Osteoblast (primary cell): ENCODE measurements around the gene CRYL1. TPM values are rescaled to one million over a fixed set of nuclear protein-coding genes. Genes with fewer than 3 reads are reported as not detected.

Experiments
- DNase-seq: peaks from one replicate; pipeline ENCODE4 v3.0.0; 2011; ENCODE audit warnings: low spot score, mixed read lengths; ENCODE audit not compliant: insufficient read length; ENCODE audit errors: missing footprints
- H2AFZ ChIP-seq: 2 replicates; pipeline ENCODE4 v1.6.0; 2011; ENCODE audit warnings: mild to moderate bottlenecking, low read length
- H3K27ac ChIP-seq: 2 replicates; pipeline ENCODE4 v1.5.1; 2011; ENCODE audit warnings: mild to moderate bottlenecking, low read depth, low read length, moderate library complexity
- H3K27me3 ChIP-seq: 2 replicates; pipeline ENCODE4 v1.6.0; 2012; ENCODE audit warnings: mild to moderate bottlenecking, control low read depth, inconsistent platforms, low read length, moderate library complexity; ENCODE audit not compliant: insufficient read depth
- H3K36me3 ChIP-seq: 2 replicates; pipeline ENCODE4 v1.5.1; 2011; ENCODE audit warnings: mild to moderate bottlenecking, low read length, control low read depth, moderate library complexity; ENCODE audit not compliant: insufficient read depth
- H3K4me1 ChIP-seq: 2 replicates; pipeline ENCODE4 v1.5.1; 2011; ENCODE audit warnings: mild to moderate bottlenecking, low read length, control low read depth, moderate library complexity; ENCODE audit not compliant: insufficient read depth
- H3K4me2 ChIP-seq: 2 replicates; pipeline ENCODE4 v1.6.0; 2011; ENCODE audit warnings: mild to moderate bottlenecking, low read length; ENCODE audit not compliant: insufficient read depth
- H3K4me3 ChIP-seq: fragments of 200-600 bp; sonication (generic); 3 replicates; pipeline ENCODE4 v1.5.1; 2012; ENCODE audit warnings: mild to moderate bottlenecking, low read length, inconsistent platforms; ENCODE audit not compliant: insufficient read depth
- H3K79me2 ChIP-seq: 2 replicates; pipeline ENCODE4 v1.6.0; 2012; ENCODE audit warnings: mild to moderate bottlenecking, low read length, control low read depth, inconsistent platforms; ENCODE audit not compliant: insufficient read depth
- H3K9me3 ChIP-seq: 2 replicates; pipeline ENCODE4 v1.5.1; 2011; ENCODE audit warnings: low read depth, low read length, control low read depth
- H4K20me1 ChIP-seq: 2 replicates; pipeline ENCODE4 v1.6.0; 2012; ENCODE audit warnings: mild to moderate bottlenecking, low read length, control low read depth; ENCODE audit not compliant: insufficient read depth
- total RNA-seq: library from RNA; depleted of rRNA; stranded (reverse); fragments of >200 nt; gene quantifications from 2 replicates; pipeline ENCODE4 v1.2.3, GENCODE V29; 2012
- TF ChIP-seq, protein P1 (sequence below): IDR thresholded peaks from 2 replicates; pipeline ENCODE4 v1.5.1; 2011; ENCODE audit warnings: mild to moderate bottlenecking, low read depth, low read length, moderate library complexity; ENCODE audit errors: extremely low read depth

The CRYL1 gene
- total RNA-seq, 1 donor = 12.7 TPM

DNA sequence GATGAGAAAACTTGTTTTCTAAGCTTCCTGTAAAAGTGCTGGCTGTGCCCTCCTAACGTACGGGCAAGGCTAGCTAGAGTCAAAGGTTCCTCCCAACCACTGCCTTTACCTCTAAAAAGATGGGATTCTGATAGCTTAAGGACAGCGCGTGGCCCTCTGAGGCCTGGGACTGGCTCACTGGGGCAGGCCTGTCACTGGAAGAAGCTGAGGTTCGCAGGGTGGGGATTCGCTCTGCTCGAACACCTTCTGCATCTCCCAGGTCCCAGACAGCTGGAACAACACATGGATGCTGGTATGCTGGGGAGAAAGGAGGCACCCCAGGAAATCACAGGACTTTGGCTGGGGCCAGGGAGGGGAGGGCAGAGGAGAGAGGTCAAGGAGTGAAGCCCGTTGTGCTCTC is 53.1 kb downstream of the CRYL1 start:
- no peaks in the 10 kb centered on the region for H3K27me3 ChIP-seq
- H3K27ac ChIP-seq = no peak overlapping the region
- H3K79me2 ChIP-seq = no peaks in the 10 kb centered on the region
- TF ChIP-seq, protein P1, sequence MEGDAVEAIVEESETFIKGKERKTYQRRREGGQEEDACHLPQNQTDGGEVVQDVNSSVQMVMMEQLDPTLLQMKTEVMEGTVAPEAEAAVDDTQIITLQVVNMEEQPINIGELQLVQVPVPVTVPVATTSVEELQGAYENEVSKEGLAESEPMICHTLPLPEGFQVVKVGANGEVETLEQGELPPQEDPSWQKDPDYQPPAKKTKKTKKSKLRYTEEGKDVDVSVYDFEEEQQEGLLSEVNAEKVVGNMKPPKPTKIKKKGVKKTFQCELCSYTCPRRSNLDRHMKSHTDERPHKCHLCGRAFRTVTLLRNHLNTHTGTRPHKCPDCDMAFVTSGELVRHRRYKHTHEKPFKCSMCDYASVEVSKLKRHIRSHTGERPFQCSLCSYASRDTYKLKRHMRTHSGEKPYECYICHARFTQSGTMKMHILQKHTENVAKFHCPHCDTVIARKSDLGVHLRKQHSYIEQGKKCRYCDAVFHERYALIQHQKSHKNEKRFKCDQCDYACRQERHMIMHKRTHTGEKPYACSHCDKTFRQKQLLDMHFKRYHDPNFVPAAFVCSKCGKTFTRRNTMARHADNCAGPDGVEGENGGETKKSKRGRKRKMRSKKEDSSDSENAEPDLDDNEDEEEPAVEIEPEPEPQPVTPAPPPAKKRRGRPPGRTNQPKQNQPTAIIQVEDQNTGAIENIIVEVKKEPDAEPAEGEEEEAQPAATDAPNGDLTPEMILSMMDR = no peak
- no peak overlapping the region for H3K4me3 ChIP-seq
- H4K20me1 ChIP-seq = no peaks in the 10 kb centered on the region
- H3K4me1 ChIP-seq = no peaks in the 10 kb centered on the region
- no peaks in the 10 kb centered on the region for H3K9me3 ChIP-seq
- no peak for DNase-seq
- H3K4me2 ChIP-seq = no peak overlapping the region
- H2AFZ ChIP-seq = no peak overlapping the region
- H3K36me3 ChIP-seq = no peaks in the 10 kb centered on the region

DNA sequence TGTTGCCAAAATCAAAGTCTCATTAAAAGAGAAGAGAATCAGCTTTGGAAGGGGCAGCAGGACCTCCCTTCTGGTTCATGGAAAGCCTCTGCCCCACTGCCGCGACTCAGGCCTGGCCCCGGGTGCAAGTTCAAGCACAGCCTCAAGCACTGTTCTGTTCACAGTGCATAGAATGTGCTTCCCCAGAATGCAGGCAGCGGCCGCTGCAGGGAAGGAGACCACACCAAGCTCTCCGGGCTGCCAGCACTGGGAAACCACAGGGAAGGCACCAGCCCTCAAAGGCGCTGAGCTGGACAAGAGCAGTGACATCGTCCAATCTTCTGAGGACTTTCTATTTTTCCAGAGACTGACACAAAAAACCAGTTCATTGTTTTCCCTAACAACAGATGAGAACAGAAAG is 55.5 kb downstream of the CRYL1 start:
- H3K4me2 ChIP-seq = no peak overlapping the region
- TF ChIP-seq, protein P1 = no peak
- H3K4me1 ChIP-seq = no peaks in the 10 kb centered on the region
- H4K20me1 ChIP-seq = no peaks in the 10 kb centered on the region
- no peak overlapping the region for H3K4me3 ChIP-seq
- no peaks in the 10 kb centered on the region for H3K27me3 ChIP-seq
- H3K79me2 ChIP-seq = no peaks in the 10 kb centered on the region
- H3K36me3 ChIP-seq = no peaks in the 10 kb centered on the region
- no peak overlapping the region for H2AFZ ChIP-seq
- no peaks in the 10 kb centered on the region for H3K9me3 ChIP-seq
- no peak for DNase-seq
- H3K27ac ChIP-seq = no peak overlapping the region

GRCh38 chr13:20466371-20466770 is 59.3 kb downstream of the CRYL1 start:
- no peaks in the 10 kb centered on the region for H3K79me2 ChIP-seq
- no peak overlapping the region for H3K4me3 ChIP-seq
- no peak for DNase-seq
- H3K4me2 ChIP-seq = no peak overlapping the region
- H3K27me3 ChIP-seq = no peaks in the 10 kb centered on the region
- TF ChIP-seq, protein P1 = no peak
- no peaks in the 10 kb centered on the region for H3K4me1 ChIP-seq
- H3K9me3 ChIP-seq = no peaks in the 10 kb centered on the region
- no peaks in the 10 kb centered on the region for H3K36me3 ChIP-seq
- no peaks in the 10 kb centered on the region for H4K20me1 ChIP-seq
- H3K27ac ChIP-seq = no peak overlapping the region
- no peak overlapping the region for H2AFZ ChIP-seq

DNA sequence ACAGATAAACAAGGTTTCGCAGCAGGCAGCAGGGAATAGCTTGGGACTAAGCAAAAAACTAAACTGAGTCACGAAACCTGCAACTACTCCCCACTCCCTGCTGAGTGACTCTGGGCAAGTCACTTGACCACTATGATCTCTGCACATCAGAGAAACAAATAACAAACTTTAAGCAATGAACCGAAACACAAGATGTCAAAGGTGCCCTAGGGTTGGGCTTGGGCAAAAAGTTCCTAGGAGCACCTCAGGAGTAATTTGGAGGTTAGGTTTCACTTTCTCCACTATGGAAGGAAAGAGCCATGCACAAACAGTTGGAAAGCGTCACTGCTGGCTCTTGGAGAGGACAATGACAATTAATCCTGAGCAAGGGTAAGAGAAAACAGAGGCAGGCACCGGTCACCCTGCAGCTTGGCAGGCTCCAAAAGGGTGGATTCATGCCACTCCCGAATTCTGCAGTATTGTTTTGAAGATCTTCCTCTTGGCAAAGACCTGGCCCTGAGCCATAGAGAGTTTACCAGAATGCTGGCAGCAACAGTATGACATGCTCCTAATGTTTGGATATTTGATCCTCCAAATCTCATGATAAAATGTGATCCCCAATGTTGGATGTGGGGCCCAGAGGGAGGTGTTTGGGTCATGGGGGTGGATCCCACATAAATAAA is 60.3 kb downstream of the CRYL1 start:
- Histone ChIP-seq H3K36me3 (no peaks in the 10 kb centered on the region), H3K4me3 (no peak overlapping the region), H3K79me2 (no peaks in the 10 kb centered on the region), H3K9me3 (no peaks in the 10 kb centered on the region), H3K4me2 (peak overlapping the region; percentile 39), H3K4me1 (no peaks in the 10 kb centered on the region), H3K27ac (no peak overlapping the region), H3K27me3 (no peaks in the 10 kb centered on the region), H4K20me1 (no peaks in the 10 kb centered on the region), H2AFZ (no peak overlapping the region)
- TF ChIP-seq, protein P1 = no peak
- no peak for DNase-seq
